HG03432 (cell line): ENCODE results near the gene SNX17.
A peak's percentile ranks its signal among the peaks of the same experiment; 100 is the strongest.

Source experiments
- ATAC-seq: cut with Tn5 transposase; IDR thresholded peaks from one replicate; pipeline ENCODE4 v1.9.1; 2021; ENCODE audit warnings: mild to moderate bottlenecking, moderate library complexity; ENCODE audit not compliant: unreplicated experiment

The SNX17 gene

GRCh38 chr2:27363933-27364332 lies 6.5 kb upstream of the SNX17 start:
- no peak for ATAC-seq

GRCh38 chr2:27369471-27370025 lies 868 bp upstream of the SNX17 start:
- no peak for ATAC-seq

GRCh38 chr2:27370816-27371620 lies 602 bp downstream of the SNX17 start:
- peak; percentile 30 for ATAC-seq

- no peak for ATAC-seq
Observed at GRCh38 chr2:27372937-27373336, 2.5 kb downstream of the SNX17 start.

- ATAC-seq: no peak
Observed at GRCh38 chr2:27373567-27373966, 3.2 kb downstream of the SNX17 start.

GRCh38 chr2:27375513-27376099 lies 5.2 kb downstream of the SNX17 start:
- no peak for ATAC-seq

- no peak for ATAC-seq
Observed at GRCh38 chr2:27376151-27376865, 5.9 kb downstream of the SNX17 start.

GRCh38 chr2:27376866-27377617 lies 6.6 kb downstream of the SNX17 start:
- ATAC-seq: no peak

- no peak for ATAC-seq
Observed at GRCh38 chr2:27377618-27378095, 7.2 kb downstream of the SNX17 start.

- ATAC-seq: no peak
Observed at GRCh38 chr2:27378096-27378808, 7.8 kb downstream of the SNX17 start.

GRCh38 chr2:27378809-27379290 lies 8.4 kb downstream of the SNX17 start:
- ATAC-seq: no peak

GRCh38 chr2:27379383-27379835 lies 9.0 kb downstream of the SNX17 start:
- no peak for ATAC-seq

- no peak for ATAC-seq
Observed at GRCh38 chr2:27379836-27380625, 9.6 kb downstream of the SNX17 start.

GRCh38 chr2:27380626-27381545 lies 10.5 kb downstream of the SNX17 start, which contains the start of gene ZNF513:
TSS of gene ZNF513 (minus strand) at chr2:27380734. CDS start at chr2:27380526, 208 bp downstream.
- ATAC-seq: peak; percentile 80

GRCh38 chr2:27381577-27382181 lies 11.3 kb downstream of the SNX17 start:
- no peak for ATAC-seq

GRCh38 chr2:27390822-27391679 lies 20.6 kb downstream of the SNX17 start:
- no peak for ATAC-seq
